Dermis lymphatic vessel endothelial cell (primary cell): Measurements from ENCODE around the gene CBX7. TPM values are rescaled to one million over a fixed set of nuclear protein-coding genes. Genes with fewer than 3 reads are reported as not detected.

Experiments
- total RNA-seq: library from RNA; depleted of rRNA; stranded (reverse); fragments of >200 nt; gene quantifications from 2 replicates; pipeline ENCODE4 v1.2.1, GENCODE V29; 2014

Gene CBX7
- 4.0 and 5.3 TPM in 2 replicates for total RNA-seq

GRCh38 chr22:39152511-39153219 is at the start of gene CBX7:
CBX7 (minus strand) TSS chr22:39152680; CDS start chr22:39152444, 236 bp downstream.

GRCh38 chr22:39097098-39098020 is 55.1 kb downstream of the CBX7 start, which contains the start of gene APOBEC3H:
APOBEC3H (plus strand) TSS chr22:39097244; CDS start chr22:39100279, 3,035 bp downstream.

Other genes starting within 250 kb of the CBX7 start
- gene APOBEC3A, start 195.1 kb downstream of the CBX7 start, total RNA-seq, result not detected in 2 replicates
- 0.22 and 0.26 TPM in 2 replicates for gene APOBEC3B, start 170.3 kb downstream of the CBX7 start, total RNA-seq
- gene APOBEC3C, start 138.4 kb downstream of the CBX7 start, total RNA-seq, result 0.22 and 0.26 TPM in 2 replicates
- 0.17 and 0.33 TPM in 2 replicates for gene APOBEC3D, start 131.6 kb downstream of the CBX7 start, total RNA-seq
- gene APOBEC3F, start 111.8 kb downstream of the CBX7 start, total RNA-seq, result 3.6 and 4.5 TPM in 2 replicates
- 4.3 and 6.7 TPM in 2 replicates for gene APOBEC3G, start 75.4 kb downstream of the CBX7 start, total RNA-seq
- not detected in 2 replicates for gene APOBEC3H, start 55.4 kb downstream of the CBX7 start, total RNA-seq
- gene PDGFB, start 92.3 kb upstream of the CBX7 start, total RNA-seq, result 18.0 and 25.9 TPM in 2 replicates
- gene RPL3, start 166.9 kb upstream of the CBX7 start, total RNA-seq, result 3,720 and 3,923 TPM in 2 replicates
- 0.43 and 0.95 TPM in 2 replicates for gene SYNGR1, start 197.3 kb upstream of the CBX7 start, total RNA-seq
- 9.5 and 10.7 TPM in 2 replicates for gene TAB1, start 247.1 kb upstream of the CBX7 start, total RNA-seq